Gastroesophageal sphincter (tissue), 4 donors: ENCODE measurements around the gene CACNG4. TPM values are rescaled to one million over a fixed set of nuclear protein-coding genes. Genes with fewer than 3 reads are reported as not detected.
"Not testable (repeated sequence)": the region's sequence is repeated elsewhere in the genome, so short reads cannot be mapped to it uniquely, and the experiment has no call there.

Experiments
- ATAC-seq: fragments of 150-250 bp; one replicate; pipeline ENCODE4 v1.9.1; 2016; ENCODE audit warnings: mild to moderate bottlenecking, moderate library complexity
- H3K27ac ChIP-seq, 4 donors: fragments of 200-600 bp; sonication (generic) in 3 of 4; 1 replicate in 3 of 4; 2 replicates in 1 of 4; pipeline ENCODE4 v1.5.1; 2016 to 2019
- H3K27me3 ChIP-seq: fragments of 200-600 bp; sonication (generic); one replicate; pipeline ENCODE4 v1.5.1; 2019
- H3K36me3 ChIP-seq, 2 donors: fragments of 200-600 bp; sonication (generic); one replicate each; pipeline ENCODE4 v1.5.1; 2019; ENCODE audit warnings: control low read depth in 1 of 2
- H3K4me1 ChIP-seq, 3 donors: fragments of 200-600 bp; sonication (generic); 1 replicate in 2 of 3; 2 replicates in 1 of 3; pipeline ENCODE4 v1.5.1; 2016 to 2019; ENCODE audit warnings: control low read depth in 2 of 3
- H3K4me3 ChIP-seq, 2 donors: fragments of 200-600 bp; sonication (generic); one replicate each; pipeline ENCODE4 v1.5.1; 2019; ENCODE audit warnings: mild to moderate bottlenecking in 1 of 2, moderate library complexity in 1 of 2
- H3K9me3 ChIP-seq, 3 donors: fragments of 200-600 bp; sonication (generic); one replicate each; pipeline ENCODE4 v1.5.1; 2017 to 2019; ENCODE audit warnings: control low read depth in 2 of 3
- EP300 ChIP-seq: sonication (generic); formaldehyde crosslinking; IDR thresholded peaks from one replicate; pipeline ENCODE4 v1.6.1; 2017; ENCODE audit warnings: antibody characterized with exemption, mild to moderate bottlenecking
- POLR2A ChIP-seq, 2 donors: fragments of 450-650 bp; IDR thresholded peaks; one replicate each; pipeline ENCODE4 v1.6.1; 2017; ENCODE audit warnings: antibody characterized with exemption in 2 of 2, mild to moderate bottlenecking in 2 of 2, moderate library complexity in 1 of 2
- POLR2AphosphoS5 ChIP-seq: sonication (generic); formaldehyde crosslinking; IDR thresholded peaks from one replicate; pipeline ENCODE4 v1.6.1; 2017; ENCODE audit warnings: antibody characterized with exemption
- WGBS, 2 donors: methylation state at CpG; one replicate each; pipeline ENCODE4 v1.1.5; 2018; ENCODE audit warnings: low coverage in 1 of 2; 5-methylcytosine and 5-hydroxymethylcytosine counted together
- total RNA-seq, 4 donors: library from RNA; depleted of rRNA; stranded (reverse); fragments of >200 nt; gene quantifications; one replicate each; pipeline ENCODE4 v1.1.0, GENCODE V29; 2016
- TF ChIP-seq, protein P1 (sequence below), 4 experiments: fragments of 200-600 bp in 2 of 4; fragments of 450-650 bp in 2 of 4; sonication (generic) in 1 of 4; IDR thresholded peaks; one replicate each; pipeline ENCODE4 v1.5.1; 2017 to 2019; ENCODE audit warnings: antibody characterized with exemption in 4 of 4, mild to moderate bottlenecking in 2 of 4, moderate library complexity in 2 of 4

CACNG4 gene
- total RNA-seq, 4 donors from 2014 or later, result 0.13 to 13.5 (median 2.1) TPM; not detected in 1

- Histone ChIP-seq H3K36me3 (no peaks in the 10 kb centered on the region), H3K9me3 (no peaks in the 10 kb centered on the region), H3K27ac (no peak overlapping the region), H3K4me1 (no peaks in the 10 kb centered on the region), H3K4me3 (no peak overlapping the region), H3K27me3 (peaks cover 6% of the 10 kb centered on the region)
- 90 to 91% methylated on average over 2 to 4 of the region's 6 CpGs for WGBS, 2 donors
- TF ChIP-seq EP300 (no peak), POLR2AphosphoS5 (no peak), POLR2A (IDR thresholded peaks at IDR 0.05) (no peak)
- TF ChIP-seq, protein P1, sequence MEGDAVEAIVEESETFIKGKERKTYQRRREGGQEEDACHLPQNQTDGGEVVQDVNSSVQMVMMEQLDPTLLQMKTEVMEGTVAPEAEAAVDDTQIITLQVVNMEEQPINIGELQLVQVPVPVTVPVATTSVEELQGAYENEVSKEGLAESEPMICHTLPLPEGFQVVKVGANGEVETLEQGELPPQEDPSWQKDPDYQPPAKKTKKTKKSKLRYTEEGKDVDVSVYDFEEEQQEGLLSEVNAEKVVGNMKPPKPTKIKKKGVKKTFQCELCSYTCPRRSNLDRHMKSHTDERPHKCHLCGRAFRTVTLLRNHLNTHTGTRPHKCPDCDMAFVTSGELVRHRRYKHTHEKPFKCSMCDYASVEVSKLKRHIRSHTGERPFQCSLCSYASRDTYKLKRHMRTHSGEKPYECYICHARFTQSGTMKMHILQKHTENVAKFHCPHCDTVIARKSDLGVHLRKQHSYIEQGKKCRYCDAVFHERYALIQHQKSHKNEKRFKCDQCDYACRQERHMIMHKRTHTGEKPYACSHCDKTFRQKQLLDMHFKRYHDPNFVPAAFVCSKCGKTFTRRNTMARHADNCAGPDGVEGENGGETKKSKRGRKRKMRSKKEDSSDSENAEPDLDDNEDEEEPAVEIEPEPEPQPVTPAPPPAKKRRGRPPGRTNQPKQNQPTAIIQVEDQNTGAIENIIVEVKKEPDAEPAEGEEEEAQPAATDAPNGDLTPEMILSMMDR (IDR thresholded peaks at IDR 0.05), result no peak
- ATAC-seq, result no peak
Measured at GRCh38 chr17:67040652-67041051, 76.1 kb downstream of the CACNG4 start.

GRCh38 chr17:67041119-67041518 is 76.6 kb downstream of the CACNG4 start:
- not testable (repeated sequence) for H3K4me3 ChIP-seq, ATAC-seq, H3K4me1 ChIP-seq, H3K27me3 ChIP-seq, H3K9me3 ChIP-seq, H3K36me3 ChIP-seq, H3K27ac ChIP-seq
- WGBS, 2 donors, result 83 to 89% methylated on average over 1 to 5 of the region's 5 CpGs

DNA sequence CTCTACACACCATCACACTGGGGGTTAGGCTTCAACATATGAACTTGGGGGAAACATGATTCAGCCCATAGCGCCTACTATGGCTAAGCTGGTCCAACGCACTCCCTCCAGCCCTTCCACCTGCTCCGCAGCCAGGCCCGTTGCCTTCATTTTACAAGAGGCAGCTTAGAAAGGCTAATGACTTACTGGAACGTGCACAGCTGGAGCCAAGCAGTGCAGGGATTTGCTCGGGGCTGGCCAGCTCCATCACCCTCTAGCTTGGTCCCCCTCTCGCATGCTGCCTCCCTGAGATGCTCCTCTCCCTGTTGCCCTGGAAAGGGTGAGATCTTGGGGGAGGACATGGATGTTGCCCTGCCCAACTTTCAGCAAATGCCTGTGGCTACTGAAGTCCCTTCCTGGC is 77.0 kb downstream of the CACNG4 start:
- H3K36me3 ChIP-seq, result no peaks in the 10 kb centered on the region
- 92 to 100% methylated on average over 4 of the region's 7 CpGs for WGBS, 2 donors
- TF ChIP-seq EP300 (no peak), POLR2AphosphoS5 (no peak), POLR2A (IDR thresholded peaks at IDR 0.05) (no peak)
- TF ChIP-seq, protein P1 (IDR thresholded peaks at IDR 0.05), result no peak
- H3K9me3 ChIP-seq, result no peaks in the 10 kb centered on the region
- peaks cover 6% of the 10 kb centered on the region for H3K27me3 ChIP-seq
- ATAC-seq, result no peak
- no peaks in the 10 kb centered on the region for H3K4me1 ChIP-seq
- H3K4me3 ChIP-seq, result no peak overlapping the region
- no peak overlapping the region for H3K27ac ChIP-seq

- Histone ChIP-seq H3K4me1 (no peaks in the 10 kb centered on the region), H3K36me3 (no peaks in the 10 kb centered on the region), H3K27ac (no peak overlapping the region), H3K27me3 (peaks cover 6% of the 10 kb centered on the region), H3K9me3 (peaks cover 0 to 1% (median 0%) of the 10 kb centered on the region in 3 donors), H3K4me3 (no peak overlapping the region)
- ATAC-seq, result no peak
- TF ChIP-seq, protein P1 (IDR thresholded peaks at IDR 0.05), result no peak
- TF ChIP-seq POLR2A (IDR thresholded peaks at IDR 0.05) (no peak), POLR2AphosphoS5 (no peak), EP300 (no peak)
- WGBS, 2 donors, result 30 to 47% methylated on average over 2 to 3 of the region's 11 CpGs
Measured at GRCh38 chr17:67041941-67042899, 77.7 kb downstream of the CACNG4 start.

DNA sequence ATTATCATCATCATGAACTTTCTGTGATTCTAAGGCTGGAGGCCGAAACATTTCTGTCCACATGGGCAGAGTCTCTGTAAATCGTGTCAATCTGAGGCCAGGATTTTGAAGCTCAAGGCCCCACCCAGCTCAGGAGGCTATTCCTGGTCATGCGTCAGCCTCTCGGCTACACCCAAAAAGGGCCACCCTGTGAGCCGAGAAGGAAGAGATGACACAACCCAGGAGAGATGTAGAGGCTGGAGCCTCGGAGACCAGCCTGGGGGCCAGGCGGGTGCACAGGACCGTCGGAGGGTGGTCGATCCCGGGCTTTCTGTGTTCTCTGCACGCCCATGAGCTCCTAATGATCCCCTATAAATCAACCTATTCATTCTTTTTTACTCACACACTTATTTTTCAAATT is 78.8 kb downstream of the CACNG4 start:
- peaks cover 6% of the 10 kb centered on the region for H3K27me3 ChIP-seq
- 79 to 89% methylated on average over 3 to 10 of the region's 12 CpGs for WGBS, 2 donors
- no peak for ATAC-seq
- peaks cover 0 to 12% (median 0%) of the 10 kb centered on the region in 3 donors for H3K9me3 ChIP-seq
- TF ChIP-seq, protein P1 (IDR thresholded peaks at IDR 0.05), result no peak
- TF ChIP-seq POLR2A (IDR thresholded peaks at IDR 0.05) (no peak), EP300 (no peak), POLR2AphosphoS5 (no peak)
- no peaks in the 10 kb centered on the region for H3K36me3 ChIP-seq
- H3K4me3 ChIP-seq, result no peak overlapping the region
- H3K4me1 ChIP-seq, result no peaks in the 10 kb centered on the region
- no peak overlapping the region for H3K27ac ChIP-seq
